Hepatocyte (in vitro differentiated cells): ENCODE results near the gene S100PBP.

Source experiments
- EZH2 ChIP-seq: fragments of 200-600 bp; sonication (generic); IDR thresholded peaks from 2 replicates; pipeline ENCODE4 v1.6.1; 2016; ENCODE audit warnings: antibody characterized with exemption, mild to moderate bottlenecking, borderline replicate concordance
- EZH2phosphoT487 ChIP-seq: fragments of 200-600 bp; sonication (generic); IDR thresholded peaks from one replicate; pipeline ENCODE4 v1.6.1; 2018; ENCODE audit warnings: antibody characterized with exemption, mild to moderate bottlenecking, low read depth, moderate library complexity; ENCODE audit not compliant: unreplicated experiment, severe bottlenecking
- TF ChIP-seq, protein P1 (sequence below): fragments of 200-600 bp; sonication (generic); IDR thresholded peaks from 2 replicates; pipeline ENCODE4 v1.5.1; 2016; ENCODE audit warnings: antibody characterized with exemption, mild to moderate bottlenecking; ENCODE audit not compliant: poor library complexity

DNA sequence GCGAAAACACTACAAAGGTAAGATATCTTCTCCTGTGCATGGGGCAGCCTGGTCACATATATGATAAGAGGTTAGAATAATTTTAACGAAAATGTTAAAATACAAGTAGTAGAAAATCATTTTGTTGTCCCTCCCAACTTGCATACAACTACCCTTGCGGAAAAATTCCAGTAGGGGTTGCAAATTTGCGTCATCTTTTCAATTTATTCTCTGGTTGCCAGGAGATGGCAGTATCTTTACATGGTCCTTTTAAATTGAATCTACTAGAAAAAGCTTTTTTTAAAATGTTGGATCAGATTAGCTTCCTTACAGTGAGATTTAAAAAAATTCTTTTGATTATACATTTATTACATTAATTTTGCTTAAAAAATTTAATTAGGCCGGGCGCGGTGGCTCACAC lies 10.9 kb downstream of the S100PBP start:
- TF ChIP-seq, protein P1, sequence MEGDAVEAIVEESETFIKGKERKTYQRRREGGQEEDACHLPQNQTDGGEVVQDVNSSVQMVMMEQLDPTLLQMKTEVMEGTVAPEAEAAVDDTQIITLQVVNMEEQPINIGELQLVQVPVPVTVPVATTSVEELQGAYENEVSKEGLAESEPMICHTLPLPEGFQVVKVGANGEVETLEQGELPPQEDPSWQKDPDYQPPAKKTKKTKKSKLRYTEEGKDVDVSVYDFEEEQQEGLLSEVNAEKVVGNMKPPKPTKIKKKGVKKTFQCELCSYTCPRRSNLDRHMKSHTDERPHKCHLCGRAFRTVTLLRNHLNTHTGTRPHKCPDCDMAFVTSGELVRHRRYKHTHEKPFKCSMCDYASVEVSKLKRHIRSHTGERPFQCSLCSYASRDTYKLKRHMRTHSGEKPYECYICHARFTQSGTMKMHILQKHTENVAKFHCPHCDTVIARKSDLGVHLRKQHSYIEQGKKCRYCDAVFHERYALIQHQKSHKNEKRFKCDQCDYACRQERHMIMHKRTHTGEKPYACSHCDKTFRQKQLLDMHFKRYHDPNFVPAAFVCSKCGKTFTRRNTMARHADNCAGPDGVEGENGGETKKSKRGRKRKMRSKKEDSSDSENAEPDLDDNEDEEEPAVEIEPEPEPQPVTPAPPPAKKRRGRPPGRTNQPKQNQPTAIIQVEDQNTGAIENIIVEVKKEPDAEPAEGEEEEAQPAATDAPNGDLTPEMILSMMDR, result peak; percentile 50
- TF ChIP-seq EZH2, result no peak
- TF ChIP-seq EZH2phosphoT487, result no peak
